ENCODE data around the gene MOCS1.

MOCS1 gene

GRCh38 chr6:39925191-39925930 is 8.9 kb downstream of the MOCS1 start:
- in situ Hi-C loops (cut with MboI; ENCODE audit: low sequenced_read_pairs), result no loop called here

- in situ Hi-C loops (cut with MboI; ENCODE audit: low sequenced_read_pairs), result no loop called here
Observed at GRCh38 chr6:39924283-39924682, 10.0 kb downstream of the MOCS1 start.

DNA sequence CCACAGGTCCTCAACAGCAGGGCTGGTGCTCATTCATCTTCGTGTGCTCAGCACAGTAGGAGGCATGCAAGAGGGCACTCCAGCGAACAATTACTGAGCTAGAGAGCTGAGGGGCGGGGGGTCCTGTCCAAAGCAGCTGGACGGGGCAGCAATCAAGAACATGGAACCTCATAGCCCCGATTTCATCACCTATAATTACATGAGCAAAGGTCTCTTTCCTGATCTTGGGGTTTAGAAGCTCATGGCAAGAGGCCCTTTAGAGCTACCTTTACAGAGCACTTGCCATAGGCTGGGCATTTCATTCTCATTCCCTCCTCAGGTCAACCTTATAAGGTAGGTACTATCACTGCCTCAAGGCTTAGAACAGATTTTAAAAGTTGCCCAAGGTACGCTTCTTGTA is 10.4 kb downstream of the MOCS1 start:
- in situ Hi-C loops (cut with MboI; ENCODE audit: low sequenced_read_pairs), result no loop called here

GRCh38 chr6:39923394-39923793 is 10.9 kb downstream of the MOCS1 start:
- in situ Hi-C loops (cut with MboI; ENCODE audit: low sequenced_read_pairs), result no loop called here

DNA sequence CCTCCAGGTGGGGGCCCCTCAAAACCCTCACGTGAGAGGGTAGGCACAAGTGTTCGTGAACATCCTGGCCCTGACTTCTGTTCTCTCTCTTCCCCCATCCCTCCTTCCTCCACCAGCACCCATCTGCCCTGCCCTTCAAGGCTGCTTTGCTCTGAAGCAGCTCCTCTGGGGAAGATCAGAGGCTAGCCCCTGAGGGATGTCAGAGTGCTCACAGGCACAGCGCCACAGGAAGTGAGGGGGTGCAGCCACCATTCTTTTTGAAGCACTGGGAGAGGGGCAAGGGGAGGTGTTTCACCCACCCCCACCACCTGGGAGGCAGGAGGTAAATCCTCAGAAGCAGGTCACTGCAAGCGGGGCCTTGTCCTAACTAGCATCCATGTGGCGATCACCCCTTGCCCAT is 11.4 kb downstream of the MOCS1 start:
- in situ Hi-C loops (cut with MboI; ENCODE audit: low sequenced_read_pairs), result no loop called here

DNA sequence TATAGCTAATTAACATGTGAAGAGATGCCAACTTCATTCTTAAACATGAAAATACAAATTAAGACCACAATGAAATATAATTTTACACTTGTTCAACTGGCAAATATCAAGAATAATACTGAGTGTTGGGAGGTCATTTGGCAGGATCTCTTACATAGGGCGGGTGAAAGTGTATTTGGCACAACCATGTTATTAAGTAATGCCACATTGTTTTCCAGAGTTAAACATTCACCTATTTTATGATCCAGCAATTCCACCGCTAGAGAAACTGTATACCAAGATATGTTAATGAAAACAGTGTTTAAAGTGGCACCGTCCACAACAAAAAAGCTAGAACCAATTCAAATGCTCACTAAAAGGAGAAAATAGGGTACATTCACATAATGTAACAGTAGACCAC is 14.1 kb downstream of the MOCS1 start:
- in situ Hi-C loops (cut with MboI; ENCODE audit: low sequenced_read_pairs), result no loop called here

GRCh38 chr6:39918831-39919230 is 15.4 kb downstream of the MOCS1 start:
- in situ Hi-C loops (cut with MboI; ENCODE audit: low sequenced_read_pairs), result no loop called here

DNA sequence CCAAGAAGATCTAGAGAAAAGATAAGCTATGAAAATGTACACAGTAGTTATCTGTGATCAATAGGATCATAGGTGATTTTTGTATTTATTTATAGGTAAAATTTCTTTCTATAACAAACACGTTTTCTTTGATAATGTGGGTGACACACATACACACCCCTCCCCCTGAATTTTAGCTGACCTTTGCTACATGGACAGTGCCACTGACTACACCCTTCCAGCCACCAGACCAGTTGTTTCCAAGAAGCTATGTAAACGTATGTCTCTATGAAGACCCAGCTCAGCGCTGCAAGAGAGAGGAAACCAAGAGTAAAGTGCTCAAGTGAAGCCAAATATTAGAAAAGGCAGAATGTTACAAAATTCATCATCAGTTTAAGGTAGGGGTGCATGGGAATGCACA is 16.3 kb downstream of the MOCS1 start:
- in situ Hi-C loops (cut with MboI; ENCODE audit: low sequenced_read_pairs), result no loop called here

GRCh38 chr6:39917329-39917728 is 16.9 kb downstream of the MOCS1 start:
- in situ Hi-C loops (cut with MboI; ENCODE audit: low sequenced_read_pairs), result no loop called here

DNA sequence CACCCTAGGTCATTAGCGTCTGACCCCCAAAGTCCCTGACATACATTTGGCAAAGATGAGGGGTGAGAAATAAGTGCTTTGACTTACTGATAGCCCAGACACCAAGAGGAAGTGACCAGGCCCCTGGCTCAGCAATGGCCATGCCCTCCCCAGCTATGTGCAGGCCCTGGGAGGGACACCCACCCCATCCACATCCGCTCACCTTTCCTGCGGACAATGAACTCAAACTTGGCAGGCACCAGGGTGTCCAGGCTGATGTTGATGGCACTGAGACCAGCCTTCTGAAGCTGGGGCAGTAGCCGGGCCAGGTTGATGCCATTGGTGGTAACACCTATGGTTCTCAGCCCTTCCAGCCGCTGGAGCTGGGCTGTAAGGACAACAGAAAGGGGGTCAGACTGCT is 18.4 kb downstream of the MOCS1 start:
- in situ Hi-C loops (cut with MboI; ENCODE audit: low sequenced_read_pairs), result no loop called here

DNA sequence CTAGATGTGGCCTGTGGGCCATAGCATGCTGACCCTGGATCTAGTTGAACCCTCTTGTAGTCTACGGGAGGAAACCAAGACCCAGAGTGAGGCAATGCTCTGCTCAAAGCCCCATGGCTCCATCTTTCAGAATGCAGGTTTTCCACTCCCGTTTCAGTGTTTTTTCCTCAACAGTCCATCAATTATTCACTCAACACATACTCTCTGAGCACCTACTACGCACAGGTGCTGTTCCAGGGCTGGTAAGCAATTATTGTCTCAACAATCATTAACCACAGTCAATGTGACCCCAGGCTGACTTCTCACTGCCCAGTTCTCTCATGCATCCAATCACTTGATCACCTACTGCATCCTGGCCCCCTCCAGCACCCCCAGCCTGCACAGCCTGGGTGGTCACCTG is 20.0 kb downstream of the MOCS1 start:
- in situ Hi-C loops (cut with MboI; ENCODE audit: low sequenced_read_pairs), result no loop called here

DNA sequence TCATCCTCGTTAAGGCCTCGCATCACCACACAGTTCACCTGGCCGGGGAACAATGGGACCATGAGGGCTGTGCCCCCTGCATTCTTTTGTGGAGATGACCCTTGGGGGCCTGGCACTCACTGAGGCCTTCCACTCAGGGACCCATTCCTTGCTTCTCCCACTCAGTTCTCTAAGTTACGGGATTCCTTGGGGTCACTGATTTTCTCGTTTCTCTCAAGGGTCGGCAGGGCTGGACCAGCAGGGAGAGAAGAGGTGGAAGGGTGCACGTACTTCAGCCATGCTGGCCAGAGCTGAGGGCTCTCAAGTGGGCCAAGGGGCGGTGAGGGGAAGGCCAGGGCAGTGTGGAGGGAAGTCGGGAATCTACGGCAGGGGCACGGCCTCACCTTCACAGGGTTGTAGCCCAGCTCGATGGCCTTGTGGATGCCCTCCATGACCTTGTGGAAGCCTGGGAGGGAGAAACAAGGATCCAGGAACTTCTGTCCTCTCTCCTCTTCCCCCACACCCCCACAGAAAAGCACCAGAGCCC is 20.8 kb downstream of the MOCS1 start:
- in situ Hi-C loops (cut with MboI; ENCODE audit: low sequenced_read_pairs), result no loop called here

DNA sequence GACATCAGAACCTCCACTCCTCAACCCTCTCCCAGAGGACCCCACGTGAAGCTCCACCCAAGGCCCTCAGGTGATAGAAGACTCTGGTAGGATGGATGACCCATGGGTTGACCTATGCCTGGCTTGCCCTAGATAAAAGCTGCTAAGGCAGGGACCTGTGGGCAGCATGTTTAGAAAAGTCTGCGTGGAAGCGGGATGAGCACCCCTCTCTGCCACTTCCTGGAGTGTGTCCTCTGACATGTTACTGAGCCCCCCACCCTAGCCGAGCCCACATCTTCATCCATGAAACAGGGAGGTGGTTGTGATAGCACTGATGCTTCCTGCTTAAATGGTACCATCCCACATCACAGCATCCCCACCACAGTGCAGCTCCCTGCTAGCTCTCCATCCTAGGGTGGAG is 21.8 kb downstream of the MOCS1 start:
- in situ Hi-C loops (cut with MboI; ENCODE audit: low sequenced_read_pairs), result no loop called here

GRCh38 chr6:39911513-39912125 is 22.6 kb downstream of the MOCS1 start:
- in situ Hi-C loops (cut with MboI; ENCODE audit: low sequenced_read_pairs), result no loop called here

- in situ Hi-C loops (cut with MboI; ENCODE audit: low sequenced_read_pairs), result no loop called here
Observed at GRCh38 chr6:39910744-39911143, 23.5 kb downstream of the MOCS1 start.

GRCh38 chr6:39910164-39910563 is 24.1 kb downstream of the MOCS1 start:
- in situ Hi-C loops (cut with MboI; ENCODE audit: low sequenced_read_pairs), result no loop called here

GRCh38 chr6:39909701-39910100 is 24.6 kb downstream of the MOCS1 start:
- in situ Hi-C loops (cut with MboI; ENCODE audit: low sequenced_read_pairs), result no loop called here

GRCh38 chr6:39908838-39909583 is 25.3 kb downstream of the MOCS1 start:
- in situ Hi-C loops (cut with MboI; ENCODE audit: low sequenced_read_pairs), result no loop called here

DNA sequence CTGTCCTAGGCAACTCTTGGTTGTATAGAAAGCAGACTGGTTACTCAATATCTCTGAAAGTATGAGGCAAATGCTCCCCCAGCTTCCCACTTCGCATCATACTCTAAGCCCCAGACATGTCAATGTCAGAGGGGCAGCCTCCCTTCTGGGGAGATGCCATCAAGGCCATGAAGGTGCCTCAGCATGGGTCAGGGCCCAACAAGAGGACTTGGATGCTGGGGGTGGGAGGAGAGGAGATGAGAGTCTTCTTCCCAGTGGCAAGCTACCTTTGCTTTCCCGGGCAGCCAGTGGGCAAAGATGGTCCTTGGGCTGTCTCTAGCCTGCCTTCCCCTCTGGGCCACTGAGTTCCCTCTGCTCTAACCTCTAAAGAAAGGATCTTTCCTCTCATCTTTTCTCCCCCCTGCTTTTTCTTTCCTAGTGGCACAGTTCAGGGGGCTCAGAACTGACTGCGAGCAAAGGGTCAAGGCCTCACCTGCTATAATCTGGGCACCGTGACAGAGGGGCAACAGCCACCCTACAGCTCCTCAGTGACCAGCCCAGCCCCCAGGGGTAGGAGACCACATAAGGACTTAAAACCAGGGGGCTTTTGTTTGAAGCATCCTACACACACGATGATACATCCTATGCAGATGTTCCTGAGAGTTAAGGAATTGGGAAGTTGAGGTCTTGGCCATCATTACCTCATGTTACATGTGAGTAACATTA is 26.2 kb downstream of the MOCS1 start:
- in situ Hi-C loops (cut with MboI; ENCODE audit: low sequenced_read_pairs), result no loop called here

GRCh38 chr6:39906318-39906761 is 27.9 kb downstream of the MOCS1 start:
- in situ Hi-C loops (cut with MboI; ENCODE audit: low sequenced_read_pairs), result no loop called here

- in situ Hi-C loops (cut with MboI; ENCODE audit: low sequenced_read_pairs), result no loop called here
Observed at GRCh38 chr6:39905640-39905975, 28.7 kb downstream of the MOCS1 start.
